ENCODE measurements around the gene TTK.
A peak's percentile ranks its signal among the peaks of the same experiment; 100 is the strongest.

TTK gene

GRCh38 chr6:80004173-80005072 lies at the start of gene TTK:
TSS of gene TTK (plus strand) at chr6:80004649. CDS start at chr6:80005844, 1,195 bp downstream.
- peak; percentile 96 for DNase-seq

- DNase-seq, result no peak
Measured at GRCh38 chr6:79954849-79955248, 49.6 kb upstream of the TTK start.

GRCh38 chr6:79964607-79965081 lies 39.8 kb upstream of the TTK start:
- DNase-seq, result no peak

GRCh38 chr6:79967178-79967577 lies 37.3 kb upstream of the TTK start:
- DNase-seq, result no peak

- DNase-seq, result no peak
Measured at GRCh38 chr6:79969784-79970183, 34.7 kb upstream of the TTK start.

- DNase-seq, result no peak
Measured at GRCh38 chr6:79971193-79971592, 33.3 kb upstream of the TTK start.

GRCh38 chr6:79981652-79982051 lies 22.8 kb upstream of the TTK start:
- no peak for DNase-seq

- DNase-seq, result no peak
Measured at GRCh38 chr6:79984261-79984660, 20.2 kb upstream of the TTK start.

GRCh38 chr6:79985128-79985527 lies 19.3 kb upstream of the TTK start:
- DNase-seq, result no peak

- DNase-seq, result no peak
Measured at GRCh38 chr6:79989641-79990040, 14.8 kb upstream of the TTK start.

- DNase-seq, result no peak
Measured at GRCh38 chr6:79993012-79993910, 11.2 kb upstream of the TTK start.

GRCh38 chr6:79993911-79994309 lies 10.5 kb upstream of the TTK start:
- DNase-seq, result no peak

- DNase-seq, result no peak
Measured at GRCh38 chr6:79997728-79998127, 6.7 kb upstream of the TTK start.

GRCh38 chr6:80001337-80001736 lies 3.1 kb upstream of the TTK start:
- DNase-seq, result no peak

GRCh38 chr6:80003826-80004172 lies 650 bp upstream of the TTK start:
- DNase-seq, result no peak

GRCh38 chr6:80005406-80005805 lies 957 bp downstream of the TTK start:
- no peak for DNase-seq

GRCh38 chr6:80006541-80006940 lies 2.1 kb downstream of the TTK start:
- no peak for DNase-seq

- no peak for DNase-seq
Measured at GRCh38 chr6:80009531-80009930, 5.1 kb downstream of the TTK start.

GRCh38 chr6:80010288-80010687 lies 5.8 kb downstream of the TTK start:
- no peak for DNase-seq

- DNase-seq, result no peak
Measured at GRCh38 chr6:80015839-80016435, 11.5 kb downstream of the TTK start.

GRCh38 chr6:80020381-80021120 lies 16.1 kb downstream of the TTK start:
- DNase-seq, result no peak

GRCh38 chr6:80021131-80021530 lies 16.7 kb downstream of the TTK start:
- DNase-seq, result no peak

- DNase-seq, result no peak
Measured at GRCh38 chr6:80021591-80021990, 17.1 kb downstream of the TTK start.

Measured in retina (tissue), 1 donor.